WTC11 (cell line): Measurements from ENCODE around the gene SNRNP70.

ENCODE experiments used
- JUN ChIP-seq: sonication (generic); formaldehyde crosslinking; IDR thresholded peaks from 2 replicates; pipeline ENCODE4 v1.8.0; 2023; ENCODE audit warnings: mild to moderate bottlenecking, missing genetic modification reagents
- MYBL2 ChIP-seq: sonication (generic); formaldehyde crosslinking; IDR thresholded peaks from 2 replicates; pipeline ENCODE4 v1.8.1; 2023; ENCODE audit warnings: mild to moderate bottlenecking, moderate library complexity, missing genetic modification reagents
- ZNF396 ChIP-seq: fragments of 250-450 bp; sonication (Bioruptor Pico); IDR thresholded peaks from 2 replicates; pipeline ENCODE4 v1.8.0; 2021; ENCODE audit warnings: mild to moderate bottlenecking, moderate library complexity, borderline replicate concordance
- TF ChIP-seq, protein P1 (sequence below): fragments of 200-600 bp; IDR thresholded peaks from 2 replicates; pipeline ENCODE4 v1.8.0; 2022; ENCODE audit warnings: antibody characterized with exemption
- TF ChIP-seq, protein P2 (sequence below): sonication (generic); formaldehyde crosslinking; IDR thresholded peaks from 2 replicates; pipeline ENCODE4 v1.8.1; 2023; ENCODE audit warnings: mild to moderate bottlenecking, missing genetic modification reagents, moderate library complexity

DNA sequence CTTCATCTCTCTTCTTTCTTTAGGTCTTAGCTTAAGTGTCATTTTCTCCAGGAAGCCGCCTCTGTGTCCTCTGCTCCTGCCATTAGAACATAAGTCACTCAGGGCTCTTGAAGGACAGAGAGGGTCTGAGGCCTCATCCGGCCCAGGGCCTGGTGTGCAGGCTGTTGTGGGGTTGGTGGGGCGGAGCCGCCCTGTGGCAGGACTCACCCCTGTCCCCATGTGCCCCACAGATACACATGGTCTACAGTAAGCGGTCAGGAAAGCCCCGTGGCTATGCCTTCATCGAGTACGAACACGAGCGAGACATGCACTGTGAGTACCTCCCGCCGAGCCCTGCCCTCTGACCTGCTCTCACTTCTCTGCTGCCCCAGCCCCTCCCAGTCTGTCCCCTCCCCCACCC, 15.9 kb downstream of the SNRNP70 start:
- TF ChIP-seq MYBL2 (CRISPR knock-in tag) (no peak), ZNF396 (CRISPR knock-in tag) (no peak), JUN (CRISPR knock-in tag) (no peak)
- TF ChIP-seq, protein P1, sequence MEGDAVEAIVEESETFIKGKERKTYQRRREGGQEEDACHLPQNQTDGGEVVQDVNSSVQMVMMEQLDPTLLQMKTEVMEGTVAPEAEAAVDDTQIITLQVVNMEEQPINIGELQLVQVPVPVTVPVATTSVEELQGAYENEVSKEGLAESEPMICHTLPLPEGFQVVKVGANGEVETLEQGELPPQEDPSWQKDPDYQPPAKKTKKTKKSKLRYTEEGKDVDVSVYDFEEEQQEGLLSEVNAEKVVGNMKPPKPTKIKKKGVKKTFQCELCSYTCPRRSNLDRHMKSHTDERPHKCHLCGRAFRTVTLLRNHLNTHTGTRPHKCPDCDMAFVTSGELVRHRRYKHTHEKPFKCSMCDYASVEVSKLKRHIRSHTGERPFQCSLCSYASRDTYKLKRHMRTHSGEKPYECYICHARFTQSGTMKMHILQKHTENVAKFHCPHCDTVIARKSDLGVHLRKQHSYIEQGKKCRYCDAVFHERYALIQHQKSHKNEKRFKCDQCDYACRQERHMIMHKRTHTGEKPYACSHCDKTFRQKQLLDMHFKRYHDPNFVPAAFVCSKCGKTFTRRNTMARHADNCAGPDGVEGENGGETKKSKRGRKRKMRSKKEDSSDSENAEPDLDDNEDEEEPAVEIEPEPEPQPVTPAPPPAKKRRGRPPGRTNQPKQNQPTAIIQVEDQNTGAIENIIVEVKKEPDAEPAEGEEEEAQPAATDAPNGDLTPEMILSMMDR = no peak
- TF ChIP-seq, protein P2, sequence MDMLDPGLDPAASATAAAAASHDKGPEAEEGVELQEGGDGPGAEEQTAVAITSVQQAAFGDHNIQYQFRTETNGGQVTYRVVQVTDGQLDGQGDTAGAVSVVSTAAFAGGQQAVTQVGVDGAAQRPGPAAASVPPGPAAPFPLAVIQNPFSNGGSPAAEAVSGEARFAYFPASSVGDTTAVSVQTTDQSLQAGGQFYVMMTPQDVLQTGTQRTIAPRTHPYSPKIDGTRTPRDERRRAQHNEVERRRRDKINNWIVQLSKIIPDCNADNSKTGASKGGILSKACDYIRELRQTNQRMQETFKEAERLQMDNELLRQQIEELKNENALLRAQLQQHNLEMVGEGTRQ = no peak
